ENCODE measurements around the gene NELL2.

DNA sequence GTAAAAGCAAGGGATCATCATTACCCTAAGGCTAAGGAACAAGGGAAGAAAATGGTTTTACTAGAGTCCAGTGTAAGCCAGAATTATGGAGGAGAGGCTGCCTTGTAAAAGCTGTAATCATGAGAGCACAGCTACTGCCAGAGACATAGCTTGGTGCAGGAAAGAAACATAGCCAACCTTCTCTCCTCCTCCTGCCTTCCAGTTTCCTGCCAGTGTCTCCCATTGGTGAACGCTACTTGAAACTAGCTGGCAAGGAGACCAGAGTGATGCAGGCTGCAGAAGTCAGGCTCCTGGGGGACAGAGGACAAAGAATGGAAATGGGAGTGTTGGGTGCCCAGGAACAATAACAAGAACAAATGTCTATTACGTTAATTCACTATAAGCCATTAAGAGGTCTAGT is 158.5 kb downstream of the NELL2 start:
- TF ChIP-seq, protein P1, sequence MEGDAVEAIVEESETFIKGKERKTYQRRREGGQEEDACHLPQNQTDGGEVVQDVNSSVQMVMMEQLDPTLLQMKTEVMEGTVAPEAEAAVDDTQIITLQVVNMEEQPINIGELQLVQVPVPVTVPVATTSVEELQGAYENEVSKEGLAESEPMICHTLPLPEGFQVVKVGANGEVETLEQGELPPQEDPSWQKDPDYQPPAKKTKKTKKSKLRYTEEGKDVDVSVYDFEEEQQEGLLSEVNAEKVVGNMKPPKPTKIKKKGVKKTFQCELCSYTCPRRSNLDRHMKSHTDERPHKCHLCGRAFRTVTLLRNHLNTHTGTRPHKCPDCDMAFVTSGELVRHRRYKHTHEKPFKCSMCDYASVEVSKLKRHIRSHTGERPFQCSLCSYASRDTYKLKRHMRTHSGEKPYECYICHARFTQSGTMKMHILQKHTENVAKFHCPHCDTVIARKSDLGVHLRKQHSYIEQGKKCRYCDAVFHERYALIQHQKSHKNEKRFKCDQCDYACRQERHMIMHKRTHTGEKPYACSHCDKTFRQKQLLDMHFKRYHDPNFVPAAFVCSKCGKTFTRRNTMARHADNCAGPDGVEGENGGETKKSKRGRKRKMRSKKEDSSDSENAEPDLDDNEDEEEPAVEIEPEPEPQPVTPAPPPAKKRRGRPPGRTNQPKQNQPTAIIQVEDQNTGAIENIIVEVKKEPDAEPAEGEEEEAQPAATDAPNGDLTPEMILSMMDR (IDR thresholded peaks at IDR 0.05), result no peak
- TF ChIP-seq POLR2A (IDR thresholded peaks at IDR 0.05), result no peak

Measured in gastroesophageal sphincter (tissue), 3 donors.